Measurements from ENCODE around the gene MYH10.

GRCh38 chr17:8639709-8640108 is 9.2 kb upstream of the MYH10 start:
- TF ChIP-seq POLR2AphosphoS5 (IDR thresholded peaks at IDR 0.05; ENCODE audit: borderline replicate concordance, low read depth, low read length) (no peak), EZH2 (IDR thresholded peaks at IDR 0.05) (no peak), FOXP2 (optimal IDR thresholded peaks at IDR 0.05; ENCODE audit: control extremely low read depth, extremely low read length, insufficient read depth) (no peak)
